Spinal cord (tissue), 10 donors: ENCODE data around the gene GPATCH4. TPM values are rescaled to one million over a fixed set of nuclear protein-coding genes. Genes with fewer than 3 reads are reported as not detected.

Experiments used
- DNase-seq, 6 donors: peaks; one replicate each; pipeline versions ENCODE4 v3.0.0 to v3.0.0-alpha.2; 2013 to 2015; ENCODE audit warnings: low spot score in 6 of 6, low read depth in 4 of 6
- H3K27ac ChIP-seq: one replicate; pipeline ENCODE4 v1.5.1; 2013; ENCODE audit warnings: low read depth, low read length, control low read depth
- H3K27me3 ChIP-seq: one replicate; pipeline ENCODE4 v1.6.1; 2013; ENCODE audit warnings: low read length; ENCODE audit not compliant: control insufficient read depth, insufficient read depth
- H3K36me3 ChIP-seq: one replicate; pipeline ENCODE4 v1.6.1; 2013; ENCODE audit warnings: low read length; ENCODE audit not compliant: control insufficient read depth, insufficient read depth
- H3K4me1 ChIP-seq: one replicate; pipeline ENCODE4 v1.6.1; 2013; ENCODE audit warnings: low read length; ENCODE audit not compliant: control insufficient read depth, insufficient read depth
- H3K4me3 ChIP-seq: one replicate; pipeline ENCODE4 v1.5.1; 2013; ENCODE audit warnings: low read depth, low read length, control low read depth
- H3K9me3 ChIP-seq: one replicate; pipeline ENCODE4 v1.6.1; 2013; ENCODE audit warnings: low read length; ENCODE audit not compliant: control insufficient read depth, insufficient read depth
- WGBS: methylation state at CpG from one replicate; pipeline ENCODE4 v1.1.5; 2013; ENCODE audit warnings: missing lambda C conversion rate; ENCODE audit not compliant: insufficient coverage; 5-methylcytosine and 5-hydroxymethylcytosine counted together
- polyA plus RNA-seq, 2 donors: library from polyadenylated mRNA; unstranded; fragments of 120-200 nt; gene quantifications; one replicate each; pipeline ENCODE4 v1.2.1, GENCODE V29; 2013; ENCODE audit not compliant: insufficient read length in 2 of 2
- total RNA-seq, 2 donors: library from RNA; depleted of rRNA in 1 of 2; stranded (reverse); fragments of 120-200 nt in 1 of 2; fragments of >200 nt in 1 of 2; gene quantifications; one replicate each; pipeline versions ENCODE4 v1.2.3 to v1.2.4, GENCODE V29; 2013 to 2014
- donor health status: healthy.

Gene GPATCH4
- total and polyA plus RNA-seq, 4 donors: 9.5 to 44.5 (median 25.7) TPM

GRCh38 chr1:156571261-156571852 is 29.9 kb downstream of the GPATCH4 start:
- Histone ChIP-seq H3K4me1 (peaks cover 11% of the 10 kb centered on the region), H3K27me3 (no peaks in the 10 kb centered on the region), H3K9me3 (no peaks in the 10 kb centered on the region), H3K36me3 (no peaks in the 10 kb centered on the region), H3K27ac (peak overlapping the region; percentile 40), H3K4me3 (peak overlapping the region; percentile 61)
- WGBS: no CpG with 5 or more reads among the region's 4 CpGs
- peak in 1 of 6 donors; percentile 13 for DNase-seq

- no peak overlapping the region for H3K27ac ChIP-seq
- H3K27me3 ChIP-seq: no peaks in the 10 kb centered on the region
- WGBS: 92% methylated on average over 4 of the region's 4 CpGs
- H3K4me3 ChIP-seq: no peak overlapping the region
- peaks cover 6% of the 10 kb centered on the region for H3K36me3 ChIP-seq
- no peaks in the 10 kb centered on the region for H3K9me3 ChIP-seq
- H3K4me1 ChIP-seq: no peaks in the 10 kb centered on the region
- DNase-seq: no peak
Measured at GRCh38 chr1:156566436-156566835, 34.8 kb downstream of the GPATCH4 start.

GRCh38 chr1:156565519-156565918 is 35.8 kb downstream of the GPATCH4 start:
- no peak for DNase-seq
- Histone ChIP-seq H3K36me3 (peaks cover 10% of the 10 kb centered on the region), H3K4me1 (no peaks in the 10 kb centered on the region), H3K9me3 (no peaks in the 10 kb centered on the region), H3K27me3 (no peaks in the 10 kb centered on the region), H3K4me3 (no peak overlapping the region), H3K27ac (no peak overlapping the region)
- no CpG with 5 or more reads among the region's 2 CpGs for WGBS

GRCh38 chr1:156560585-156561163 is 40.6 kb downstream of the GPATCH4 start:
- 68% methylated on average over 4 of the region's 5 CpGs for WGBS
- H3K4me3 ChIP-seq: no peak overlapping the region
- peaks cover 13% of the 10 kb centered on the region for H3K36me3 ChIP-seq

GRCh38 chr1:156559797-156560385 is 41.4 kb downstream of the GPATCH4 start:
- no peak for DNase-seq
- H3K4me3 ChIP-seq: no peak overlapping the region
- no peak overlapping the region for H3K27ac ChIP-seq
- peaks cover 13% of the 10 kb centered on the region for H3K36me3 ChIP-seq
- H3K27me3 ChIP-seq: no peaks in the 10 kb centered on the region
- H3K4me1 ChIP-seq: no peaks in the 10 kb centered on the region
- no peaks in the 10 kb centered on the region for H3K9me3 ChIP-seq
- 68% methylated on average over 2 of the region's 5 CpGs for WGBS

More at GRCh38 chr1:156560585-156561163, 40.6 kb downstream of the GPATCH4 start:
- Histone ChIP-seq H3K27ac (no peak overlapping the region), H3K4me1 (no peaks in the 10 kb centered on the region), H3K27me3 (no peaks in the 10 kb centered on the region), H3K9me3 (no peaks in the 10 kb centered on the region)
- peak in 1 of 6 donors; percentile 39 for DNase-seq

GRCh38 chr1:156559086-156559796 is 42.0 kb downstream of the GPATCH4 start:
- H3K4me3 ChIP-seq: no peak overlapping the region
- no peaks in the 10 kb centered on the region for H3K9me3 ChIP-seq
- H3K4me1 ChIP-seq: peaks cover under 1% of the 10 kb centered on the region
- H3K27ac ChIP-seq: no peak overlapping the region
- H3K27me3 ChIP-seq: no peaks in the 10 kb centered on the region
- 83% methylated on average over 5 of the region's 8 CpGs for whole genome bisulfite sequencing
- peaks cover 13% of the 10 kb centered on the region for H3K36me3 ChIP-seq
- DNase-seq: no peak

- no peak overlapping the region for H3K27ac ChIP-seq
- H3K4me1 ChIP-seq: peaks cover 3% of the 10 kb centered on the region
- 67% methylated on average over 9 of the region's 9 CpGs for WGBS
- no peak overlapping the region for H3K4me3 ChIP-seq
- no peak for DNase-seq
- peaks cover 7% of the 10 kb centered on the region for H3K36me3 ChIP-seq
- H3K9me3 ChIP-seq: no peaks in the 10 kb centered on the region
- H3K27me3 ChIP-seq: no peaks in the 10 kb centered on the region
Measured at GRCh38 chr1:156556354-156556753, 44.9 kb downstream of the GPATCH4 start.

- WGBS: 60% methylated on average over 1 of the region's 2 CpGs
- no peak overlapping the region for H3K27ac ChIP-seq
- H3K9me3 ChIP-seq: no peaks in the 10 kb centered on the region
- peaks cover 3% of the 10 kb centered on the region for H3K36me3 ChIP-seq
- no peak overlapping the region for H3K4me3 ChIP-seq
- no peaks in the 10 kb centered on the region for H3K27me3 ChIP-seq
- H3K4me1 ChIP-seq: peaks cover 3% of the 10 kb centered on the region
- DNase-seq: no peak
Measured at GRCh38 chr1:156555715-156556114, 45.6 kb downstream of the GPATCH4 start.

- H3K27ac ChIP-seq: no peak overlapping the region
- peaks cover 3% of the 10 kb centered on the region for H3K36me3 ChIP-seq
- no peaks in the 10 kb centered on the region for H3K9me3 ChIP-seq
- H3K4me1 ChIP-seq: peaks cover 3% of the 10 kb centered on the region
- H3K27me3 ChIP-seq: no peaks in the 10 kb centered on the region
- 86% methylated on average over 8 of the region's 8 CpGs for WGBS
- H3K4me3 ChIP-seq: no peak overlapping the region
- no peak for DNase-seq
Measured at GRCh38 chr1:156554971-156555370, 46.3 kb downstream of the GPATCH4 start.
